ENCODE measurements around the gene CHMP1B. TPM values are rescaled to one million over a fixed set of nuclear protein-coding genes. Genes with fewer than 3 reads are reported as not detected.
A peak's percentile ranks its signal among the peaks of the same experiment; 100 is the strongest.

Gene CHMP1B
- total and polyA plus RNA-seq, 8 donors: 33.4 to 41.8 (median 38.7) TPM

GRCh38 chr18:11844436-11844835, 6.8 kb upstream of the CHMP1B start:
- Histone ChIP-seq H3K4me1 (no peaks in the 10 kb centered on the region), H3K36me3 (no peaks in the 10 kb centered on the region), H3K27me3 (no peaks in the 10 kb centered on the region), H3K27ac (no peak overlapping the region), H3K4me3 (no peak overlapping the region), H3K9me3 (no peaks in the 10 kb centered on the region)
- intact Hi-C loops (cut with DNase I): no loop called here
- DNase-seq: no peak
- ATAC-seq: no peak
- TF ChIP-seq CTCF (IDR thresholded peaks at IDR 0.05): no peak

GRCh38 chr18:11845654-11846053, 5.6 kb upstream of the CHMP1B start:
- no peak overlapping the region for H3K4me3 ChIP-seq
- H3K9me3 ChIP-seq: no peaks in the 10 kb centered on the region
- TF ChIP-seq CTCF (IDR thresholded peaks at IDR 0.05): no peak
- H3K36me3 ChIP-seq: no peaks in the 10 kb centered on the region
- no peak for DNase-seq
- intact Hi-C loops (cut with DNase I): no loop called here
- H3K27ac ChIP-seq: no peak overlapping the region
- H3K4me1 ChIP-seq: no peaks in the 10 kb centered on the region
- ATAC-seq: no peak
- no peaks in the 10 kb centered on the region for H3K27me3 ChIP-seq

GRCh38 chr18:11847811-11848210, 3.4 kb upstream of the CHMP1B start:
- no peak for TF ChIP-seq CTCF (IDR thresholded peaks at IDR 0.05)
- ATAC-seq: no peak
- H3K27ac ChIP-seq: no peak overlapping the region

GRCh38 chr18:11849279-11849678, 1.9 kb upstream of the CHMP1B start:
- DNase-seq: no peak
- H3K36me3 ChIP-seq: no peaks in the 10 kb centered on the region
- H3K27ac ChIP-seq: peak overlapping the region; percentile 94 to 96
- no peak for TF ChIP-seq CTCF (IDR thresholded peaks at IDR 0.05)
- H3K4me1 ChIP-seq: peaks cover 19 to 24% of the 10 kb centered on the region in 2 donors
- H3K4me3 ChIP-seq: no peak overlapping the region
- no peak for ATAC-seq
- no peaks in the 10 kb centered on the region for H3K27me3 ChIP-seq
- intact Hi-C loops (cut with DNase I): no loop called here
- H3K9me3 ChIP-seq: no peaks in the 10 kb centered on the region

More at GRCh38 chr18:11847811-11848210, 3.4 kb upstream of the CHMP1B start:
- intact Hi-C loops (cut with DNase I): no loop called here
- H3K9me3 ChIP-seq: no peaks in the 10 kb centered on the region
- no peak overlapping the region for H3K4me3 ChIP-seq
- H3K36me3 ChIP-seq: no peaks in the 10 kb centered on the region
- peaks cover 6 to 9% of the 10 kb centered on the region in 2 donors for H3K4me1 ChIP-seq
- no peak for DNase-seq
- H3K27me3 ChIP-seq: no peaks in the 10 kb centered on the region

GRCh38 chr18:11849841-11850634, 1.2 kb upstream of the CHMP1B start:
- peak overlapping the region; percentile 94 to 96 for H3K27ac ChIP-seq
- ATAC-seq (peak; percentile 65), DNase-seq (peak; percentile 59 to 82 (median 78))
- H3K36me3 ChIP-seq: no peaks in the 10 kb centered on the region
- intact Hi-C loops (cut with DNase I): no loop called here
- TF ChIP-seq CTCF (IDR thresholded peaks at IDR 0.05): no peak
- peak overlapping the region; percentile 64 to 82 for H3K4me3 ChIP-seq
- no peaks in the 10 kb centered on the region for H3K9me3 ChIP-seq
- H3K27me3 ChIP-seq: no peaks in the 10 kb centered on the region
- H3K4me1 ChIP-seq: peaks cover 19 to 29% of the 10 kb centered on the region in 2 donors
